Neural cell (in vitro differentiated cells): ENCODE measurements around the gene IL1RAP. TPM values are rescaled to one million over a fixed set of nuclear protein-coding genes. Genes with fewer than 3 reads are reported as not detected.

Experiments used
- H2AFZ ChIP-seq: fragments of 200-600, 300-800 bp; sonication (generic), shearing (Covaris generic); 2 replicates; pipeline ENCODE4 v1.6.0; 2014; ENCODE audit warnings: low read depth, mild to moderate bottlenecking, antibody characterized with exemption, low read length, moderate library complexity
- H3F3A ChIP-seq: fragments of 200-600 bp; shearing (Covaris generic); 2 replicates; pipeline ENCODE4 v1.6.1; 2016; ENCODE audit warnings: mild to moderate bottlenecking, moderate library complexity, mixed read lengths, antibody characterized with exemption, low read length; ENCODE audit not compliant: insufficient read depth, poor library complexity, severe bottlenecking
- H3K27ac ChIP-seq: fragments of 200-600, 300-800 bp; sonication (generic), shearing (Covaris generic); 2 replicates; pipeline ENCODE4 v1.5.1; 2014; ENCODE audit warnings: mild to moderate bottlenecking, low read length, moderate library complexity
- H3K27me3 ChIP-seq: fragments of 300-800, 200-600 bp; sonication (generic), shearing (Covaris generic); 2 replicates; pipeline ENCODE4 v1.6.0; 2014; ENCODE audit warnings: mild to moderate bottlenecking, low read depth, low read length, moderate library complexity; ENCODE audit not compliant: insufficient read depth
- H3K36me3 ChIP-seq: fragments of 300-800, 200-600 bp; sonication (generic), shearing (Covaris generic); 2 replicates; pipeline ENCODE4 v1.5.1; 2014; ENCODE audit warnings: mild to moderate bottlenecking, antibody characterized with exemption, low read length, moderate library complexity; ENCODE audit not compliant: insufficient read depth
- H3K4me2 ChIP-seq: fragments of 300-800, 200-600 bp; sonication (generic), shearing (Covaris generic); 2 replicates; pipeline ENCODE4 v1.6.0; 2014; ENCODE audit warnings: mild to moderate bottlenecking, low read length
- H3K4me3 ChIP-seq: fragments of 300-800, 200-600 bp; sonication (generic), shearing (Covaris generic); 2 replicates; pipeline ENCODE4 v1.5.1; 2014; ENCODE audit warnings: mild to moderate bottlenecking, low read length, moderate library complexity
- H3K79me2 ChIP-seq: fragments of 200-600 bp; shearing (Covaris generic); replicated peaks from 2 replicates; pipeline ENCODE4 v1.6.0; 2014; ENCODE audit warnings: mild to moderate bottlenecking, low read length, moderate library complexity; ENCODE audit not compliant: insufficient read depth
- H3K9ac ChIP-seq: fragments of 300-800, 200-600 bp; sonication (generic), shearing (Covaris generic); 2 replicates; pipeline ENCODE4 v1.6.1; 2016; ENCODE audit warnings: mild to moderate bottlenecking, low read length, mixed read lengths
- H3K9me2 ChIP-seq: fragments of 200-600 bp; shearing (Covaris generic); 2 replicates; pipeline ENCODE4 v1.6.1; 2016; ENCODE audit warnings: mild to moderate bottlenecking, low read length, mixed read lengths; ENCODE audit not compliant: insufficient read depth
- H3K9me3 ChIP-seq: fragments of 200-600, 300-800 bp; sonication (generic), shearing (Covaris generic); 2 replicates; pipeline ENCODE4 v1.6.1; 2016; ENCODE audit warnings: mild to moderate bottlenecking, mixed run types, low read length, moderate library complexity, mixed read lengths
- H4K20me1 ChIP-seq: fragments of 200-600 bp; shearing (Covaris generic); 2 replicates; pipeline ENCODE4 v1.6.1; 2016; ENCODE audit warnings: mild to moderate bottlenecking, mixed run types; ENCODE audit not compliant: insufficient read depth
- EP300 ChIP-seq: fragments of 450-650 bp; conservative IDR thresholded peaks from 2 replicates; pipeline ENCODE4 v1.6.1; 2014; ENCODE audit warnings: antibody characterized with exemption, mild to moderate bottlenecking, moderate library complexity; ENCODE audit not compliant: poor library complexity, severe bottlenecking
- EZH2 ChIP-seq: fragments of 200-600, 300-800 bp; shearing (Covaris generic), sonication (generic); IDR thresholded peaks from 2 replicates; pipeline ENCODE4 v1.6.1; 2014; ENCODE audit warnings: antibody characterized with exemption, low read length, borderline replicate concordance, mild to moderate bottlenecking; ENCODE audit not compliant: insufficient read depth, poor library complexity, severe bottlenecking
- MXI1 ChIP-seq: fragments of 450-650 bp; conservative IDR thresholded peaks from 2 replicates; pipeline ENCODE4 v1.6.1; 2014; ENCODE audit warnings: antibody characterized with exemption, mild to moderate bottlenecking; ENCODE audit not compliant: poor library complexity, severe bottlenecking
- POLR2AphosphoS5 ChIP-seq: IDR thresholded peaks from 2 replicates; pipeline ENCODE4 v1.6.1; 2012
- RAD21 ChIP-seq: fragments of 450-650 bp; conservative IDR thresholded peaks from 2 replicates; pipeline ENCODE4 v1.6.1; 2014; ENCODE audit warnings: antibody characterized with exemption, mild to moderate bottlenecking, moderate library complexity
- SMC3 ChIP-seq: fragments of 450-650 bp; conservative IDR thresholded peaks from 2 replicates; pipeline ENCODE4 v1.6.1; 2014; ENCODE audit warnings: antibody characterized with exemption, mild to moderate bottlenecking, moderate library complexity; ENCODE audit not compliant: poor library complexity
- TAF1 ChIP-seq: IDR thresholded peaks from 2 replicates; pipeline ENCODE4 v1.6.1; 2012; ENCODE audit warnings: low read depth
- polyA plus RNA-seq: library from polyadenylated mRNA; depleted of rRNA; stranded (reverse); fragments of >200 nt; gene quantifications from 2 replicates; pipeline ENCODE4 v1.2.3, GENCODE V29; 2014
- TF ChIP-seq, protein P1 (sequence below): fragments of 450-650 bp; IDR thresholded peaks from 2 replicates; pipeline ENCODE4 v1.5.1; 2014; ENCODE audit warnings: antibody characterized with exemption, mild to moderate bottlenecking, moderate library complexity; ENCODE audit not compliant: poor library complexity, severe bottlenecking
- TF ChIP-seq, protein P2 (sequence below): IDR thresholded peaks from 2 replicates; pipeline ENCODE4 v1.6.1; 2012; ENCODE audit warnings: borderline replicate concordance

The IL1RAP gene
- polyA plus RNA-seq, 1 donor from 2014 or later: 24.6 TPM

DNA sequence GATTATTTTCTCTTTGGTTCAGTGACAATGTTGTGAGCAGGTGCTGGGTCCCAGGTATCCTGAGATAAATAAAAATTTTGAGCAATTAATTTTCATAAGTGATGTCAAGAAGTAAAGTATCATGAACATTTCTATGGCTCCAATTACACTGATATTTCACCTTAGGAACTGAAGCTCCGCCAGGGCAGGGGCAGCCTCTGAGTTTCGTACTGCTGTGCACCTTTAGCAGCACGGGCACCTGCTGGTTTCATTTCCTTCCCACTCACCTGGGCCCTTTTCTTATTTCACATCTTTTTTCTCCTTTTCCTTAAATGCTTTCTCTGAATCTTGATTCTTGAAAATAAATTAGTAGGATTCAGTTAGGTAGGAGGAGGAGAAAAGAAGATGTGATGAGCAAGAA, 1.2 kb upstream of the IL1RAP start:
- Histone ChIP-seq H2AFZ (no peak overlapping the region), H3K9ac (peak overlapping the region; percentile 71), H3K9me2 (no peaks in the 10 kb centered on the region), H3K4me3 (peak overlapping the region; percentile 78), H4K20me1 (no peaks in the 10 kb centered on the region), H3K9me3 (no peaks in the 10 kb centered on the region), H3K27ac (peak overlapping the region; percentile 80), H3F3A (no peaks in the 10 kb centered on the region), H3K36me3 (no peaks in the 10 kb centered on the region), H3K4me2 (no peak overlapping the region), H3K27me3 (no peaks in the 10 kb centered on the region), H3K79me2 (peaks cover 12% of the 10 kb centered on the region)
- no peak for TF ChIP-seq TAF1
- TF ChIP-seq, protein P1, sequence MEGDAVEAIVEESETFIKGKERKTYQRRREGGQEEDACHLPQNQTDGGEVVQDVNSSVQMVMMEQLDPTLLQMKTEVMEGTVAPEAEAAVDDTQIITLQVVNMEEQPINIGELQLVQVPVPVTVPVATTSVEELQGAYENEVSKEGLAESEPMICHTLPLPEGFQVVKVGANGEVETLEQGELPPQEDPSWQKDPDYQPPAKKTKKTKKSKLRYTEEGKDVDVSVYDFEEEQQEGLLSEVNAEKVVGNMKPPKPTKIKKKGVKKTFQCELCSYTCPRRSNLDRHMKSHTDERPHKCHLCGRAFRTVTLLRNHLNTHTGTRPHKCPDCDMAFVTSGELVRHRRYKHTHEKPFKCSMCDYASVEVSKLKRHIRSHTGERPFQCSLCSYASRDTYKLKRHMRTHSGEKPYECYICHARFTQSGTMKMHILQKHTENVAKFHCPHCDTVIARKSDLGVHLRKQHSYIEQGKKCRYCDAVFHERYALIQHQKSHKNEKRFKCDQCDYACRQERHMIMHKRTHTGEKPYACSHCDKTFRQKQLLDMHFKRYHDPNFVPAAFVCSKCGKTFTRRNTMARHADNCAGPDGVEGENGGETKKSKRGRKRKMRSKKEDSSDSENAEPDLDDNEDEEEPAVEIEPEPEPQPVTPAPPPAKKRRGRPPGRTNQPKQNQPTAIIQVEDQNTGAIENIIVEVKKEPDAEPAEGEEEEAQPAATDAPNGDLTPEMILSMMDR: no peak

DNA sequence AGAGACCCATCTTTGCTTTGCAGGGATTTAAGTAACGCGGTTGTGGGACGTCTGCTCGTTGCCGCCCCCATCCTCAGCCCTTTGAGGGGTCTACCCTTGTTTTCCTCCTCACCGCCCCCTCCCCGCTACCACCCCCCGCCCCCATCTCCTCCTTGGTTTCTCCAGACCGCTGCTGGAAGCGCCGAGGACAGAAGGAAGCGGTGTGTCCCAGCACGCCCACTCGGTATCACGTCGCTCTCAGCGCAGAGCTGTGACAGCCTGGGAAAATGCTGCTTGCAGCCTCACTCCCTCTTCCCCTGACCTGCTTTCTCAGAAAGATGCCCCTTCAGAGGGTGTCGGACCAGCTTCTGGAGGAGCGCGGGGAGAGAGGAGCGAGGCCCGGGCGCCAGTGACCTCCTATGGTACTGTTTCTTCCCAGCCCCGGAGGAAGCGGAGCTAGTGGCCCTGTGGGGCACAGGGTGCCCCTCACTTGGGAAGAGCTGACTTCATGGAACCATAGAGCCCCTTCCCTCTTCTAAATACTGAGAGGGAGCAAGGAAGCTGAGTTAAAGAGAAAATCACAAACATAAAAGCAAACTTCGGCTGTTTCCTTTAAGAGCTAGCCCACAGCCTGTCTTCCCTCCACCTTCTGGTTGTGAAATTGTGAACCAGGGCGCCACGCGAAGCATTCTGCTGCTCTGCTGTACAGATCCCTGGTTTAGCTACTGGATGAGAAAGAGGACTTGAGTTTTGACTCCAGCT, 698 bp downstream of the IL1RAP start:
- peak overlapping the region; percentile 66 for H3K4me2 ChIP-seq
- peak overlapping the region; percentile 65 for H3K27ac ChIP-seq
- no peaks in the 10 kb centered on the region for H3K27me3 ChIP-seq
- peak overlapping the region; percentile 28 for H2AFZ ChIP-seq
- H4K20me1 ChIP-seq: no peaks in the 10 kb centered on the region
- peaks cover 15% of the 10 kb centered on the region for H3K79me2 ChIP-seq
- no peaks in the 10 kb centered on the region for H3K9me2 ChIP-seq
- no peaks in the 10 kb centered on the region for H3F3A ChIP-seq
- H3K9ac ChIP-seq: peak overlapping the region; percentile 71
- H3K9me3 ChIP-seq: no peaks in the 10 kb centered on the region
- peak overlapping the region; percentile 78 for H3K4me3 ChIP-seq
- TF ChIP-seq TAF1 (no peak), EZH2 (no peak), MXI1 (no peak), EP300 (no peak), POLR2AphosphoS5 (no peak), RAD21 (peak; percentile 52), SMC3 (peak; percentile 44)
- TF ChIP-seq, protein P1: no peak
- TF ChIP-seq, protein P2, sequence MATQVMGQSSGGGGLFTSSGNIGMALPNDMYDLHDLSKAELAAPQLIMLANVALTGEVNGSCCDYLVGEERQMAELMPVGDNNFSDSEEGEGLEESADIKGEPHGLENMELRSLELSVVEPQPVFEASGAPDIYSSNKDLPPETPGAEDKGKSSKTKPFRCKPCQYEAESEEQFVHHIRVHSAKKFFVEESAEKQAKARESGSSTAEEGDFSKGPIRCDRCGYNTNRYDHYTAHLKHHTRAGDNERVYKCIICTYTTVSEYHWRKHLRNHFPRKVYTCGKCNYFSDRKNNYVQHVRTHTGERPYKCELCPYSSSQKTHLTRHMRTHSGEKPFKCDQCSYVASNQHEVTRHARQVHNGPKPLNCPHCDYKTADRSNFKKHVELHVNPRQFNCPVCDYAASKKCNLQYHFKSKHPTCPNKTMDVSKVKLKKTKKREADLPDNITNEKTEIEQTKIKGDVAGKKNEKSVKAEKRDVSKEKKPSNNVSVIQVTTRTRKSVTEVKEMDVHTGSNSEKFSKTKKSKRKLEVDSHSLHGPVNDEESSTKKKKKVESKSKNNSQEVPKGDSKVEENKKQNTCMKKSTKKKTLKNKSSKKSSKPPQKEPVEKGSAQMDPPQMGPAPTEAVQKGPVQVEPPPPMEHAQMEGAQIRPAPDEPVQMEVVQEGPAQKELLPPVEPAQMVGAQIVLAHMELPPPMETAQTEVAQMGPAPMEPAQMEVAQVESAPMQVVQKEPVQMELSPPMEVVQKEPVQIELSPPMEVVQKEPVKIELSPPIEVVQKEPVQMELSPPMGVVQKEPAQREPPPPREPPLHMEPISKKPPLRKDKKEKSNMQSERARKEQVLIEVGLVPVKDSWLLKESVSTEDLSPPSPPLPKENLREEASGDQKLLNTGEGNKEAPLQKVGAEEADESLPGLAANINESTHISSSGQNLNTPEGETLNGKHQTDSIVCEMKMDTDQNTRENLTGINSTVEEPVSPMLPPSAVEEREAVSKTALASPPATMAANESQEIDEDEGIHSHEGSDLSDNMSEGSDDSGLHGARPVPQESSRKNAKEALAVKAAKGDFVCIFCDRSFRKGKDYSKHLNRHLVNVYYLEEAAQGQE: peak; percentile 12
- no peaks in the 10 kb centered on the region for H3K36me3 ChIP-seq
